Measurements from ENCODE around the gene ANKS1B. TPM values are rescaled to one million over a fixed set of nuclear protein-coding genes. Genes with fewer than 3 reads are reported as not detected.

The ANKS1B gene
- total and polyA plus RNA-seq, 10 of the 15 experiments (the other 5 are each of a cell fraction or from before 2014, with no cell fraction given), result 0.16 to 1.3 (median 0.82) TPM; not detected in 7

GRCh38 chr12:99745121-99745520, 239.6 kb downstream of the ANKS1B start (continued):
- TF ChIP-seq MEF2B (IDR thresholded peaks at IDR 0.05; ENCODE audit: partially characterized antibody, poor library complexity, severe bottlenecking), result no peak

GRCh38 chr12:99736760-99737269, 247.9 kb downstream of the ANKS1B start:
- WGBS (ENCODE audit: insufficient coverage, insufficient replicate concordance, low lambda C conversion rate, missing lambda C conversion rate), result 0% methylated on average over 1 of the region's 1 CpG
- Histone ChIP-seq H3K4me1 (ENCODE audit: control insufficient read depth, insufficient read depth, low read length) (no peaks in the 10 kb centered on the region), H3K27ac (ENCODE audit: control insufficient read depth, insufficient read depth) (no peak overlapping the region), H3K9me3 (replicated peaks; ENCODE audit: control insufficient read depth, insufficient read depth, low read length) (no peaks in the 10 kb centered on the region), H3K4me3 (no peak overlapping the region), H2AFZ (ENCODE audit: control insufficient read depth, low read depth, low read length) (no peak overlapping the region), H3K36me3 (ENCODE audit: control insufficient read depth in 2 of 2, insufficient read depth in 2 of 2, low read length in 1 of 2) (no peaks in the 10 kb centered on the region), H4K20me1 (ENCODE audit: control insufficient read depth, insufficient read depth) (no peaks in the 10 kb centered on the region), H3K4me2 (ENCODE audit: control insufficient read depth, insufficient read depth) (no peak overlapping the region), H3K79me2 (ENCODE audit: control insufficient read depth, insufficient read depth, low read length) (no peaks in the 10 kb centered on the region), H3K9ac (ENCODE audit: control insufficient read depth, insufficient read depth, low read length) (no peak overlapping the region), H3K27me3 (replicated peaks in 1 of 2; ENCODE audit: control insufficient read depth in 2 of 2, insufficient read depth in 2 of 2, low read length in 1 of 2) (no peaks in the 10 kb centered on the region)
- DNase-seq (ENCODE audit: low read depth, low spot score) (no peak), FAIRE-seq (no peak), ATAC-seq (no peak)
- SMC1A ChIA-PET (ENCODE audit: uncharacterized antibody, unreplicated experiment), result no interaction called here
- in situ Hi-C loops (cut with MboI), result no loop called here
- CTCF ChIA-PET, result no interaction called here
- RAD21 ChIA-PET (ENCODE audit: unreplicated experiment), result no interaction called here
- intact Hi-C loops (cut with micrococcal nuclease; ENCODE audit: unreplicated experiment), result no loop called here
- POLR2A ChIA-PET, result no interaction called here
- BruUV-seq (replicated peaks), result no TSS peak
- no peak for TF ChIP-seq RB1 (IDR thresholded peaks at IDR 0.05; ENCODE audit: borderline replicate concordance)
- no peak for TF ChIP-seq ESRRA (IDR thresholded peaks at IDR 0.05; ENCODE audit: low read length)
- TF ChIP-seq USF1 (IDR thresholded peaks at IDR 0.05; ENCODE audit: borderline replicate concordance, extremely low read length, insufficient read depth, low read depth, low read length), result no peak
- TF ChIP-seq EGR1 (IDR thresholded peaks at IDR 0.05; ENCODE audit: borderline replicate concordance in 1 of 2, low read depth in 2 of 2, low read length in 2 of 2), result no peak
- TF ChIP-seq CTCF (IDR thresholded peaks at IDR 0.05 in 2 of 3, conservative IDR thresholded peaks at IDR 0.05 in 1 of 3; ENCODE audit: control insufficient read depth in 2 of 3, extremely low read depth in 1 of 3, insufficient read depth in 1 of 3, low read depth in 3 of 3, low read length in 3 of 3), result no peak
- no peak for TF ChIP-seq ELK1 (IDR thresholded peaks at IDR 0.05; ENCODE audit: low read depth, low read length)
- no peak for TF ChIP-seq RELB (IDR thresholded peaks at IDR 0.05; ENCODE audit: low read depth)
- TF ChIP-seq BHLHE40 (IDR thresholded peaks at IDR 0.05; ENCODE audit: borderline replicate concordance in 1 of 2, low read depth in 2 of 2, low read length in 1 of 2), result no peak
- TF ChIP-seq ZNF217 (IDR thresholded peaks at IDR 0.05), result no peak
- TF ChIP-seq RFX5 (IDR thresholded peaks at IDR 0.05; ENCODE audit: low read depth, low read length), result no peak
